Neural cell (in vitro differentiated cells): ENCODE data around the gene SLFN14. TPM values are rescaled to one million over a fixed set of nuclear protein-coding genes. Genes with fewer than 3 reads are reported as not detected.
"Not testable (repeated sequence)": the region's sequence is repeated elsewhere in the genome, so short reads cannot be mapped to it uniquely, and the experiment has no call there.

Experiments used
- H2AFZ ChIP-seq: fragments of 200-600, 300-800 bp; sonication (generic), shearing (Covaris generic); 2 replicates; pipeline ENCODE4 v1.6.0; 2014; ENCODE audit warnings: low read depth, mild to moderate bottlenecking, antibody characterized with exemption, low read length, moderate library complexity
- H3F3A ChIP-seq: fragments of 200-600 bp; shearing (Covaris generic); 2 replicates; pipeline ENCODE4 v1.6.1; 2016; ENCODE audit warnings: mild to moderate bottlenecking, moderate library complexity, mixed read lengths, antibody characterized with exemption, low read length; ENCODE audit not compliant: insufficient read depth, poor library complexity, severe bottlenecking
- H3K27ac ChIP-seq: fragments of 200-600, 300-800 bp; sonication (generic), shearing (Covaris generic); 2 replicates; pipeline ENCODE4 v1.5.1; 2014; ENCODE audit warnings: mild to moderate bottlenecking, low read length, moderate library complexity
- H3K27me3 ChIP-seq: fragments of 300-800, 200-600 bp; sonication (generic), shearing (Covaris generic); 2 replicates; pipeline ENCODE4 v1.6.0; 2014; ENCODE audit warnings: mild to moderate bottlenecking, low read depth, low read length, moderate library complexity; ENCODE audit not compliant: insufficient read depth
- H3K36me3 ChIP-seq: fragments of 300-800, 200-600 bp; sonication (generic), shearing (Covaris generic); 2 replicates; pipeline ENCODE4 v1.5.1; 2014; ENCODE audit warnings: mild to moderate bottlenecking, antibody characterized with exemption, low read length, moderate library complexity; ENCODE audit not compliant: insufficient read depth
- H3K4me2 ChIP-seq: fragments of 300-800, 200-600 bp; sonication (generic), shearing (Covaris generic); 2 replicates; pipeline ENCODE4 v1.6.0; 2014; ENCODE audit warnings: mild to moderate bottlenecking, low read length
- H3K4me3 ChIP-seq: fragments of 300-800, 200-600 bp; sonication (generic), shearing (Covaris generic); 2 replicates; pipeline ENCODE4 v1.5.1; 2014; ENCODE audit warnings: mild to moderate bottlenecking, low read length, moderate library complexity
- H3K79me2 ChIP-seq: fragments of 200-600 bp; shearing (Covaris generic); replicated peaks from 2 replicates; pipeline ENCODE4 v1.6.0; 2014; ENCODE audit warnings: mild to moderate bottlenecking, low read length, moderate library complexity; ENCODE audit not compliant: insufficient read depth
- H3K9ac ChIP-seq: fragments of 300-800, 200-600 bp; sonication (generic), shearing (Covaris generic); 2 replicates; pipeline ENCODE4 v1.6.1; 2016; ENCODE audit warnings: mild to moderate bottlenecking, low read length, mixed read lengths
- H3K9me2 ChIP-seq: fragments of 200-600 bp; shearing (Covaris generic); 2 replicates; pipeline ENCODE4 v1.6.1; 2016; ENCODE audit warnings: mild to moderate bottlenecking, low read length, mixed read lengths; ENCODE audit not compliant: insufficient read depth
- H3K9me3 ChIP-seq: fragments of 200-600, 300-800 bp; sonication (generic), shearing (Covaris generic); 2 replicates; pipeline ENCODE4 v1.6.1; 2016; ENCODE audit warnings: mild to moderate bottlenecking, mixed run types, low read length, moderate library complexity, mixed read lengths
- H4K20me1 ChIP-seq: fragments of 200-600 bp; shearing (Covaris generic); 2 replicates; pipeline ENCODE4 v1.6.1; 2016; ENCODE audit warnings: mild to moderate bottlenecking, mixed run types; ENCODE audit not compliant: insufficient read depth
- CTCF ChIP-seq: fragments of 450-650 bp; IDR thresholded peaks from 2 replicates; pipeline ENCODE4 v1.5.1; 2014; ENCODE audit warnings: antibody characterized with exemption, mild to moderate bottlenecking, moderate library complexity; ENCODE audit not compliant: poor library complexity, severe bottlenecking
- EP300 ChIP-seq: fragments of 450-650 bp; conservative IDR thresholded peaks from 2 replicates; pipeline ENCODE4 v1.6.1; 2014; ENCODE audit warnings: antibody characterized with exemption, mild to moderate bottlenecking, moderate library complexity; ENCODE audit not compliant: poor library complexity, severe bottlenecking
- EZH2 ChIP-seq: fragments of 200-600, 300-800 bp; shearing (Covaris generic), sonication (generic); IDR thresholded peaks from 2 replicates; pipeline ENCODE4 v1.6.1; 2014; ENCODE audit warnings: antibody characterized with exemption, low read length, borderline replicate concordance, mild to moderate bottlenecking; ENCODE audit not compliant: insufficient read depth, poor library complexity, severe bottlenecking
- MXI1 ChIP-seq: fragments of 450-650 bp; conservative IDR thresholded peaks from 2 replicates; pipeline ENCODE4 v1.6.1; 2014; ENCODE audit warnings: antibody characterized with exemption, mild to moderate bottlenecking; ENCODE audit not compliant: poor library complexity, severe bottlenecking
- POLR2AphosphoS5 ChIP-seq: IDR thresholded peaks from 2 replicates; pipeline ENCODE4 v1.6.1; 2012
- RAD21 ChIP-seq: fragments of 450-650 bp; conservative IDR thresholded peaks from 2 replicates; pipeline ENCODE4 v1.6.1; 2014; ENCODE audit warnings: antibody characterized with exemption, mild to moderate bottlenecking, moderate library complexity
- SMC3 ChIP-seq: fragments of 450-650 bp; conservative IDR thresholded peaks from 2 replicates; pipeline ENCODE4 v1.6.1; 2014; ENCODE audit warnings: antibody characterized with exemption, mild to moderate bottlenecking, moderate library complexity; ENCODE audit not compliant: poor library complexity
- TAF1 ChIP-seq: IDR thresholded peaks from 2 replicates; pipeline ENCODE4 v1.6.1; 2012; ENCODE audit warnings: low read depth
- polyA plus RNA-seq: library from polyadenylated mRNA; depleted of rRNA; stranded (reverse); fragments of >200 nt; gene quantifications from 2 replicates; pipeline ENCODE4 v1.2.3, GENCODE V29; 2014
- TF ChIP-seq, protein P1 (sequence below): IDR thresholded peaks from 2 replicates; pipeline ENCODE4 v1.6.1; 2012; ENCODE audit warnings: borderline replicate concordance

Gene SLFN14
- polyA plus RNA-seq, 1 donor from 2014 or later: not detected

DNA sequence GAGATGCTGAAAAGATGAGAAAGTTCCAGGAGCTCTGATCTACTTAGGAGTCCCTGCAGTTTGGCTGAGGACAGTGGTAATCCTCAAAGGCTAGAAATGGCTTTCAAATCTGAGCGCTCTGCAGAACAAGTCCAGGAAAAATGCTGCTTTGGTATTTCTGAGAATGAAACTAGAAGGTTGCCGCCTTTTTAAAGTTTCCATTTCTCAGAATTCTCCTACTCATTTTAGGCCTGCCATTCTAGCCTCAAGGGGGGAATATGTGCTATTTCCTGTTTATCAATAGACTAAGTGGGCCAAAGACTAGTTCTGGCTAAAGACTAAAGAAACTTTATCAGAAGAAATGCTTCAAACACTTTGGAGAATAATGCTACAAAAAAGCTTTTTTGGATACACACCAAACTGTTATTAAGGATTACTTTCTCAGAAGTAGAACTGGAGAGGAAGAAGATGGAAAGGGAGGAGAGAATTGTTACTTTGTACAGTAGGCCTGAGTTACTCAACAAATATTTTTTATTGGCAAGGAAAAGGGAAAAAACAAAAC, 22.9 kb downstream of the SLFN14 start, which contains the start of gene SLFN12L:
SLFN12L (minus strand) TSS at position 78 of the 541 bp plus-strand sequence. CDS start 15,314 bp downstream, outside the sequence.
- Histone ChIP-seq H3K9me3 (no peaks in the 10 kb centered on the region), H3F3A (no peaks in the 10 kb centered on the region), H4K20me1 (no peaks in the 10 kb centered on the region), H2AFZ (no peak within 1 kb of the TSS), H3K4me2 (no peak within 1 kb of the TSS), H3K79me2 (no peaks in the 10 kb centered on the region), H3K27ac (no peak within 1 kb of the TSS), H3K4me3 (no peak within 1 kb of the TSS), H3K9me2 (no peaks in the 10 kb centered on the region), H3K9ac (no peak within 1 kb of the TSS), H3K27me3 (peaks cover 5% of the 10 kb centered on the region), H3K36me3 (no peaks in the 10 kb centered on the region)
- no peak for TF ChIP-seq RAD21
- no peak for TF ChIP-seq EP300
- no peak for TF ChIP-seq MXI1
- TF ChIP-seq EZH2: no peak
- TF ChIP-seq TAF1: no peak

GRCh38 chr17:35536664-35537171, 23.9 kb downstream of the SLFN14 start:
- Histone ChIP-seq H3K9me2 (no peaks in the 10 kb centered on the region), H3K9ac (no peak overlapping the region), H3K79me2 (no peaks in the 10 kb centered on the region), H3K36me3 (no peaks in the 10 kb centered on the region), H3K4me3 (no peak overlapping the region), H3K9me3 (no peaks in the 10 kb centered on the region), H3K4me2 (no peak overlapping the region), H2AFZ (no peak overlapping the region), H3K27ac (no peak overlapping the region), H3F3A (no peaks in the 10 kb centered on the region), H3K27me3 (peaks cover 5% of the 10 kb centered on the region), H4K20me1 (no peaks in the 10 kb centered on the region)
- TF ChIP-seq SMC3 (no peak), EZH2 (no peak), EP300 (no peak), TAF1 (no peak), CTCF (no peak), RAD21 (no peak), POLR2AphosphoS5 (no peak), MXI1 (no peak)
- TF ChIP-seq, protein P1, sequence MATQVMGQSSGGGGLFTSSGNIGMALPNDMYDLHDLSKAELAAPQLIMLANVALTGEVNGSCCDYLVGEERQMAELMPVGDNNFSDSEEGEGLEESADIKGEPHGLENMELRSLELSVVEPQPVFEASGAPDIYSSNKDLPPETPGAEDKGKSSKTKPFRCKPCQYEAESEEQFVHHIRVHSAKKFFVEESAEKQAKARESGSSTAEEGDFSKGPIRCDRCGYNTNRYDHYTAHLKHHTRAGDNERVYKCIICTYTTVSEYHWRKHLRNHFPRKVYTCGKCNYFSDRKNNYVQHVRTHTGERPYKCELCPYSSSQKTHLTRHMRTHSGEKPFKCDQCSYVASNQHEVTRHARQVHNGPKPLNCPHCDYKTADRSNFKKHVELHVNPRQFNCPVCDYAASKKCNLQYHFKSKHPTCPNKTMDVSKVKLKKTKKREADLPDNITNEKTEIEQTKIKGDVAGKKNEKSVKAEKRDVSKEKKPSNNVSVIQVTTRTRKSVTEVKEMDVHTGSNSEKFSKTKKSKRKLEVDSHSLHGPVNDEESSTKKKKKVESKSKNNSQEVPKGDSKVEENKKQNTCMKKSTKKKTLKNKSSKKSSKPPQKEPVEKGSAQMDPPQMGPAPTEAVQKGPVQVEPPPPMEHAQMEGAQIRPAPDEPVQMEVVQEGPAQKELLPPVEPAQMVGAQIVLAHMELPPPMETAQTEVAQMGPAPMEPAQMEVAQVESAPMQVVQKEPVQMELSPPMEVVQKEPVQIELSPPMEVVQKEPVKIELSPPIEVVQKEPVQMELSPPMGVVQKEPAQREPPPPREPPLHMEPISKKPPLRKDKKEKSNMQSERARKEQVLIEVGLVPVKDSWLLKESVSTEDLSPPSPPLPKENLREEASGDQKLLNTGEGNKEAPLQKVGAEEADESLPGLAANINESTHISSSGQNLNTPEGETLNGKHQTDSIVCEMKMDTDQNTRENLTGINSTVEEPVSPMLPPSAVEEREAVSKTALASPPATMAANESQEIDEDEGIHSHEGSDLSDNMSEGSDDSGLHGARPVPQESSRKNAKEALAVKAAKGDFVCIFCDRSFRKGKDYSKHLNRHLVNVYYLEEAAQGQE: no peak

DNA sequence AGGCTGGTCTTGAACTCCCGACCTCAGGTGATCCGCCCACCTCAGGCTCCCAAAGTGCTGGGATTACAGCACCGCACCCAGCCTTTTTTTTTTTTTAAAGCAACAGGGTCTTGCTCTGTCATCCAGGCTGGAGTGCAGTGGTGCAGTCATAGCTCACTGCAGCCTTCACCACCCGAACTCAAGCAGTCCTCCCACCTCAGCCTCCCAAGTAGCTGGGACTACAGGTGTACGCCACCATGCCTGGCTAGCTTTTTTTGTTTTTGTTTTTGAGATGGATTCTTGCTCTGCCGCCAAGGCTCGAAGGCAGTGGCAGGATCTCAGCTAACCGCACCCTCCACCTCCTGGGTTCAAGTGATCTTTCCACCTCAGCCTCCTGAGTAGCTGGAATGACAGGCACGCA, 25.2 kb downstream of the SLFN14 start:
- not testable (repeated sequence) for H3K36me3 ChIP-seq, H3K4me2 ChIP-seq, H3F3A ChIP-seq, H2AFZ ChIP-seq, H3K79me2 ChIP-seq, H3K4me3 ChIP-seq, H3K9me2 ChIP-seq, H3K27ac ChIP-seq, H3K9me3 ChIP-seq, H3K27me3 ChIP-seq, H4K20me1 ChIP-seq, H3K9ac ChIP-seq
